K562 (cell line): ENCODE measurements around the gene DEPDC1. TPM values are rescaled to one million over a fixed set of nuclear protein-coding genes. Genes with fewer than 3 reads are reported as not detected.

ENCODE experiments used
- ATAC-seq: fragments of 200-7000 bp; cut with Tn5 transposase; 3 replicates; pipeline ENCODE4 v1.9.1; 2020; ENCODE audit warnings: moderate library complexity
- BruUV-seq: library from RNA; stranded (reverse); fragments of 400-500 nt; replicated peaks from 2 replicates; lab custom pipeline; 2021; lab: Mats Ljungman, UMichigan
- CTCF ChIA-PET: fragments of 300-600 bp; formaldehyde crosslinking; extraction: SDS; loops from one replicate; lab custom pipeline; 2021; ENCODE audit warnings: low intra/inter-chr PET ratio; lab: Yijun Ruan, JAX
- POLR2A ChIA-PET: fragments of 300-600, 350-650 bp; sonication (Branson Sonifier 250); formaldehyde crosslinking; extraction: SDS; loops from one replicate; lab custom pipeline; 2021; ENCODE audit warnings: antibody characterized with exemption, inconsistent platforms; lab: Yijun Ruan, JAX
- DNase-seq, 4 experiments: peaks; one replicate each; pipeline versions ENCODE4 v3.0.0 to v3.0.0-alpha.2; 2011 to 2018; ENCODE audit warnings: low spot score in 3 of 4, mixed read lengths in 3 of 4; ENCODE audit errors: extremely low read depth in 1 of 4
- FAIRE-seq: peaks from 2 replicates; lab custom pipeline; 2011; peaks lifted over from hg19 to GRCh38; lab: Jason Lieb, UNC
- H2AFZ ChIP-seq: 2 replicates; pipeline ENCODE4 v1.6.0; 2011; ENCODE audit warnings: low read depth, low read length, control low read depth, inconsistent platforms
- H3K27ac ChIP-seq: fragments of 200-600 bp; 3 replicates; pipeline ENCODE4 v1.8.0; 2011; ENCODE audit warnings: low read depth, mild to moderate bottlenecking, control low read depth, inconsistent platforms, low read length, moderate library complexity, mixed read lengths; ENCODE audit errors: extremely low read depth
- H3K27me3 ChIP-seq, 2 experiments: fragments of 300-600 bp in 1 of 2; 2 replicates in 1 of 2; 3 replicates in 1 of 2; pipeline versions ENCODE4 v1.6.0 to v1.8.0; 2011; ENCODE audit warnings: inconsistent platforms in 2 of 2, low read length in 2 of 2, mild to moderate bottlenecking in 1 of 2, mixed read lengths in 1 of 2, moderate library complexity in 1 of 2; ENCODE audit not compliant: control insufficient read depth in 2 of 2, insufficient read depth in 2 of 2
- H3K36me3 ChIP-seq: fragments of 300-600 bp; 3 replicates; pipeline ENCODE4 v1.8.0; 2011; ENCODE audit warnings: mild to moderate bottlenecking, low read length, inconsistent platforms; ENCODE audit not compliant: control insufficient read depth, insufficient read depth
- H3K4me1 ChIP-seq, 2 experiments: fragments of 200-600 bp in 1 of 2; replicated peaks in 1 of 2; 2 replicates in 1 of 2; 3 replicates in 1 of 2; pipeline versions ENCODE4 v1.5.1 to v1.8.0; 2011; ENCODE audit warnings: inconsistent platforms in 2 of 2, low read length in 2 of 2, mild to moderate bottlenecking in 1 of 2, mixed read lengths in 1 of 2, moderate library complexity in 1 of 2; ENCODE audit not compliant: control insufficient read depth in 2 of 2, insufficient read depth in 2 of 2
- H3K4me2 ChIP-seq: 2 replicates; pipeline ENCODE4 v1.6.1; 2011; ENCODE audit warnings: low read length, control low read depth, inconsistent platforms, mixed read lengths; ENCODE audit not compliant: insufficient read depth
- H3K4me3 ChIP-seq: fragments of 200-600 bp; sonication (generic), shearing (Covaris generic); 2 replicates; pipeline ENCODE4 v1.5.1; 2016; ENCODE audit warnings: control low read depth, inconsistent platforms
- H3K79me2 ChIP-seq: fragments of 200-600 bp; 3 replicates; pipeline ENCODE4 v1.8.0; 2011; ENCODE audit warnings: low read length, inconsistent platforms; ENCODE audit not compliant: control insufficient read depth, insufficient read depth
- H3K9ac ChIP-seq, 2 experiments: 2 replicates each; pipeline versions ENCODE4 v1.6.0 to v1.6.1; 2011; ENCODE audit warnings: low read depth in 2 of 2, low read length in 2 of 2, control low read depth in 1 of 2, inconsistent platforms in 1 of 2, mild to moderate bottlenecking in 1 of 2, mixed read lengths in 1 of 2; ENCODE audit not compliant: insufficient read depth in 1 of 2
- H3K9me1 ChIP-seq: one replicate; pipeline ENCODE4 v1.6.0; 2011; ENCODE audit warnings: inconsistent platforms, mild to moderate bottlenecking, low read length, moderate library complexity; ENCODE audit not compliant: control insufficient read depth, insufficient read depth
- H3K9me3 ChIP-seq: replicated peaks from 2 replicates; pipeline ENCODE4 v1.5.1; 2011; ENCODE audit warnings: low read depth, low read length, inconsistent platforms; ENCODE audit not compliant: control insufficient read depth, insufficient read depth
- H4K20me1 ChIP-seq: replicated peaks from 2 replicates; pipeline ENCODE4 v1.6.1; 2011; ENCODE audit warnings: low read length, inconsistent platforms, mixed read lengths; ENCODE audit not compliant: control insufficient read depth, insufficient read depth
- ARID1B ChIP-seq: fragments of 450-650 bp; IDR thresholded peaks from 2 replicates; pipeline ENCODE4 v1.6.1; 2016; ENCODE audit warnings: antibody characterized with exemption, mild to moderate bottlenecking, inconsistent platforms
- HBP1 ChIP-seq: fragments of 450-650 bp; formaldehyde crosslinking; IDR thresholded peaks from 2 replicates; pipeline ENCODE4 v1.4.0; 2022; ENCODE audit warnings: missing genetic modification characterization
- HEY1 ChIP-seq: fragments of 250-450 bp; sonication (Bioruptor Pico); IDR thresholded peaks from 2 replicates; pipeline ENCODE4 v1.5.0; 2020; ENCODE audit warnings: mild to moderate bottlenecking, moderate library complexity, borderline replicate concordance
- MAFG ChIP-seq: fragments of 450-650 bp; conservative IDR thresholded peaks from 2 replicates; pipeline ENCODE4 v1.6.1; 2016; ENCODE audit warnings: missing genetic modification characterization, missing compliant biosample characterization
- MEF2A ChIP-seq: IDR thresholded peaks from 2 replicates; pipeline ENCODE4 v1.6.1; 2011; ENCODE audit warnings: low read depth, mild to moderate bottlenecking, low read length, moderate library complexity; ENCODE audit not compliant: control insufficient read depth
- PATZ1 ChIP-seq: fragments of 250-450 bp; sonication (Bioruptor Pico); IDR thresholded peaks from 2 replicates; pipeline ENCODE4 v1.5.0; 2020; ENCODE audit warnings: mild to moderate bottlenecking, borderline replicate concordance
- PREB ChIP-seq: sonication (generic); formaldehyde crosslinking; IDR thresholded peaks from 2 replicates; pipeline ENCODE4 v1.8.1; 2023; ENCODE audit warnings: mild to moderate bottlenecking, missing genetic modification reagents
- TCFL5 ChIP-seq: fragments of 250-450 bp; sonication (Bioruptor Pico); conservative IDR thresholded peaks from 2 replicates; pipeline ENCODE4 v1.6.1; 2021; ENCODE audit warnings: mild to moderate bottlenecking, moderate library complexity, matching md5 sums
- ZNF197 ChIP-seq: fragments of 200-800 bp; sonication (Bioruptor generic); IDR thresholded peaks from 2 replicates; pipeline ENCODE4 v1.6.1; 2016; ENCODE audit warnings: low read depth, missing genetic modification characterization, missing compliant biosample characterization
- ZNF354B ChIP-seq: fragments of 250-450 bp; sonication (Bioruptor Pico); IDR thresholded peaks from 2 replicates; pipeline ENCODE4 v1.4.0; 2020
- WGBS: fragments of 100-300 bp; shearing (Covaris generic); methylation state at CpG from one replicate; pipeline ENCODE4 v1.1.6; 2016; ENCODE audit warnings: low coverage, mixed read lengths; ENCODE audit not compliant: insufficient coverage; ENCODE audit errors: missing lambda C conversion rate; 5-methylcytosine and 5-hydroxymethylcytosine counted together
- in situ Hi-C: fragments of 300-500 bp; cut with MboI; formaldehyde crosslinking; loops from 4 replicates; pipeline ENCODE4 v1.15.0; 2018; ENCODE audit warnings: inconsistent platforms, mixed read lengths
- intact Hi-C: fragments of 100-400 bp; cut with micrococcal nuclease; formaldehyde crosslinking; loops from 2 replicates; pipeline ENCODE4 v1.14.2; 2022
- polyA plus RNA-seq, 8 experiments: library from polyadenylated mRNA; depleted of rRNA in 4 of 8; stranded (reverse) in 5 of 8; unstranded in 3 of 8; fragments of >200 nt; fragmentation: Nextera tagmentation in 2 of 8; fragmentation: Illumina TruSeq in 1 of 8; extraction: Ambion mirVana in 2 of 8; extraction: Trizol in 1 of 8; gene quantifications; 2 replicates each; pipeline versions ENCODE4 v1.2.1 to v1.2.3, GENCODE V29; 2011 to 2014; ENCODE audit warnings: inconsistent platforms in 1 of 8, missing spikeins in 1 of 8
- total RNA-seq, 7 experiments: library from RNA; depleted of rRNA in 6 of 7; stranded (reverse); fragments of >200 nt in 6 of 7; fragmentation: Illumina TruSeq in 2 of 7; extraction: Trizol in 2 of 7; gene quantifications; 2 replicates each; pipeline versions ENCODE4 v1.2.1 to v1.2.3, GENCODE V29; 2011 to 2021; ENCODE audit warnings: low replicate concordance in 1 of 7

Gene DEPDC1
- total and polyA plus RNA-seq, 9 of the 15 experiments (the other 6 are each of a cell fraction or from before 2014, with no cell fraction given): 9.9 to 28.3 (median 17.8) TPM

GRCh38 chr1:68448365-68448764, 48.5 kb downstream of the DEPDC1 start:
- WGBS: 2% methylated on average over 7 of the region's 7 CpGs
- intact Hi-C loops: no loop called here
- BruUV-seq: no TSS peak
- no peak for TF ChIP-seq MEF2A
- TF ChIP-seq HBP1 (CRISPR knock-in tag): no peak
- TF ChIP-seq TCFL5 (CRISPR knock-in tag): no peak
- TF ChIP-seq ARID1B: no peak
- TF ChIP-seq HEY1 (CRISPR knock-in tag): no peak
- TF ChIP-seq ZNF354B: no peak
- no peak for TF ChIP-seq PREB
- no peak for TF ChIP-seq ZNF197 (CRISPR knock-in tag)
- TF ChIP-seq MAFG (tag): no peak
- TF ChIP-seq PATZ1: no peak

More at GRCh38 chr1:68448365-68448764, 48.5 kb downstream of the DEPDC1 start:
- DNase-seq (no peak), ATAC-seq (0 out of 3 replicates have a peak, but pooled peaks have one; percentile 27), FAIRE-seq (no peak)
- ChIA-PET CTCF (no interaction called here), POLR2A (no interaction called here)
- Histone ChIP-seq H3K9me3 (no peaks in the 10 kb centered on the region), H3K79me2 (no peaks in the 10 kb centered on the region), H2AFZ (no peak overlapping the region), H3K4me2 (no peak overlapping the region), H3K9ac (no peak overlapping the region), H4K20me1 (no peaks in the 10 kb centered on the region), H3K27me3 (no peaks in the 10 kb centered on the region; a peak in 1 of 5 replicates), H3K9me1 (no peaks in the 10 kb centered on the region), H3K4me1 (no peaks in the 10 kb centered on the region), H3K36me3 (no peaks in the 10 kb centered on the region), H3K27ac (no peak overlapping the region), H3K4me3 (no peak overlapping the region)
- in situ Hi-C loops: no loop called here
